Measurements from ENCODE around the gene CMSS1. TPM values are rescaled to one million over a fixed set of nuclear protein-coding genes. Genes with fewer than 3 reads are reported as not detected.

CMSS1 gene
- total RNA-seq, 1 experiment from 2014 or later: 55.8 TPM

- H3K9me3 Mint-ChIP-seq (ENCODE audit: low read depth, unreplicated experiment): no peaks in the 10 kb centered on the region
- no TSS peak for BruUV-seq (replicated peaks)
- DNase-seq: no peak
- TF ChIP-seq CTCF (IDR thresholded peaks at IDR 0.05; ENCODE audit: unreplicated experiment): no peak
- CTCF ChIA-PET: interaction anchor here (0.5 kb wide), 1 partner anchor 438 kb away, joined by 3 read pairs; no protein-coding TSS in a partner anchor
- no peaks in the 10 kb centered on the region for H3K27me3 Mint-ChIP-seq (ENCODE audit: unreplicated experiment)
- H3K4me3 Mint-ChIP-seq (ENCODE audit: low read depth, unreplicated experiment): no peak overlapping the region
- H3K27ac Mint-ChIP-seq (ENCODE audit: unreplicated experiment): no peak overlapping the region
- H3K36me3 Mint-ChIP-seq (ENCODE audit: insufficient read depth, unreplicated experiment): peaks cover 2% of the 10 kb centered on the region
- H3K4me1 Mint-ChIP-seq (ENCODE audit: low read depth, unreplicated experiment): peaks cover 23% of the 10 kb centered on the region
- intact Hi-C loops (cut with micrococcal nuclease; ENCODE audit: unreplicated experiment): no loop called here
Measured at GRCh38 chr3:100075196-100075595, 257.5 kb downstream of the CMSS1 start.

DNA sequence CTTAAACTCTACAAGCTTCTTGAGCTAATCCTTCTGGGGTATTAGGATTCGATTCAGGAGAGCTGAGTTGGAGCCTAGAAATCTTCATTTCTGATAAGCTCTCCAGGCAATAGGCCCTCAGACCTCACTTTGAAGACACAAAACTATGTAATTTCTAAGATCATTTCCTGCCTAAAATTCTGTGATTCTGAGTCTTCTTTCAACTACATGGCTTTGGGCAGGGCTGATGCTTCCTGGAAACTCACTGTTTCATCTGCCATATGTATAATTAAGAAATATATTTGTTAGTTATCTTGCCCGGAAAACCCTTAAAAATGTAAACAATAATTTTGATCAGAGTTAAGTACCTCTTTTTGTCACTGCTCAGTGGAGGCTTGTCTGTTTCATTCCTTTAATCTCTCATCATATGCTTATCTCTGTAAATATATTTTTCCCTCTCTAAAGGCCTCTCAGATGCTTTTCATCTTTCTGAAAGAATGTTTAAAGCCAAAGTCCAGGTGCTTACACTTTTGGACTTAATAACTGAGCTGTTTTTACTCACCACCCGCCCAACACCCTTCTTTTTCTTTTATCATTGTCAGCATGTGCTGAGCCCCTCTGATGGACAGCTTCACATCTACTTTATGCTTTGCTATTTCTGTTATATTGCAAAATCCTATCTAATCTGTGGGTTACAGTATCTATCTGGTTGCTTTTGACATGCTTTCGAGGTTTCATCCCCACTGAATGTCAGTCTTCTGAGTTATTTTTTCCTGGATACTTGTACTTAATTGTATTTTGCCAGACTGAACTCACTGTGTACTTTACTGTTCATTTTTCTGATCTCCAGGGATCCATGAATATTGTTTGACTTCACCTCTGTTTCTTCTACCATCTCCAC is 258.4 kb downstream of the CMSS1 start:
- CTCF ChIA-PET: interaction anchor here (1.5 kb wide), 1 partner anchor 178 kb away, joined by 4 read pairs; no protein-coding TSS in a partner anchor
- no peak for TF ChIP-seq CTCF (IDR thresholded peaks at IDR 0.05; ENCODE audit: unreplicated experiment)
- BruUV-seq (replicated peaks): no TSS peak
- no peaks in the 10 kb centered on the region for H3K9me3 Mint-ChIP-seq (ENCODE audit: low read depth, unreplicated experiment)
- H3K27me3 Mint-ChIP-seq (ENCODE audit: unreplicated experiment): no peaks in the 10 kb centered on the region
- H3K27ac Mint-ChIP-seq (ENCODE audit: unreplicated experiment): no peak overlapping the region
- no peak for DNase-seq
- intact Hi-C loops (cut with micrococcal nuclease; ENCODE audit: unreplicated experiment): no loop called here
- H3K36me3 Mint-ChIP-seq (ENCODE audit: insufficient read depth, unreplicated experiment): peaks cover 8% of the 10 kb centered on the region
- no peak overlapping the region for H3K4me3 Mint-ChIP-seq (ENCODE audit: low read depth, unreplicated experiment)
- peaks cover 32% of the 10 kb centered on the region for H3K4me1 Mint-ChIP-seq (ENCODE audit: low read depth, unreplicated experiment)

DNA sequence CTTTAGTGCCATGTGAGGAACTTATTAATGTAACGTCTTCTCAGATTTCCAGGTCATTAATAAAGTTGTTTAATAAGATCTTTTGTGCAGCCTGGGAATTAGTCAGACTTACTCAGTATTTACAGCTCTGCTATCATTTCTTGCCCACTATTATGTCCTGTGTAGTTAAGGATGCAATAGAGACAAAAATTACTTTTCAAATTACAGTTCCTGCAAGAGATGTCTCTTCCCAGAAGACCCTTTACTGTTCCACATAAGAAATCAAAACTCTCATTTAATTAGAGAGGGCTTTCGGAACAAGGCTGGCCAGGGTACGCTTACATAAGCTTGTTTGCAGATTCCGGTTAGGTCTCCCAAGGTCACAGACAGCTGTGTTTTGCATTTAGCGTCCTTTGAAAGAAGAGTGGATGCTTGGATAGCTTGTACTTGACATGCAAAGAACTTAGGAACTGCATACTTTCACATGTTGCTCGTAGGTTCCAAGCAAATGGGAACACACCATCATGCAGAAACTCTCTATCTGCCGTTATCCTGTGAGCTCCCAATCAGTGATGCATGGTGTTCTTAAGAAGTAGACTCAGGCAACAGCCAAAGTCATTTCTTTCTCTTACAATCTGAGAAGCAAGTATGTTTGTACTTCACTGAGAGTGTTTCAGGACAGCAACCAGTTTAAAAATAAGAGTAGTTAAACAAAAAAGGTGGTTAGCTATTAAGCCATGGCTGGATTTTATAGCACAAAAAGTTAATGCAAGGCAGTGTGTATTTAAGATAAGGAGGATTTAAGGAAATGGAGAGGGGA is 259.3 kb downstream of the CMSS1 start:
- Mint-ChIP-seq H3K9me3 (ENCODE audit: low read depth, unreplicated experiment) (no peaks in the 10 kb centered on the region), H3K36me3 (ENCODE audit: insufficient read depth, unreplicated experiment) (peaks cover 8% of the 10 kb centered on the region), H3K27ac (ENCODE audit: unreplicated experiment) (no peak overlapping the region), H3K27me3 (ENCODE audit: unreplicated experiment) (no peaks in the 10 kb centered on the region), H3K4me1 (ENCODE audit: low read depth, unreplicated experiment) (peaks cover 32% of the 10 kb centered on the region), H3K4me3 (ENCODE audit: low read depth, unreplicated experiment) (no peak overlapping the region)
- CTCF ChIA-PET: interaction anchor here (1.5 kb wide), 1 partner anchor 177 kb away, joined by 4 read pairs; no protein-coding TSS in a partner anchor
- TF ChIP-seq CTCF (IDR thresholded peaks at IDR 0.05; ENCODE audit: unreplicated experiment): no peak
- BruUV-seq (replicated peaks): no TSS peak
- intact Hi-C loops (cut with micrococcal nuclease; ENCODE audit: unreplicated experiment): no loop called here
- no peak for DNase-seq

DNA sequence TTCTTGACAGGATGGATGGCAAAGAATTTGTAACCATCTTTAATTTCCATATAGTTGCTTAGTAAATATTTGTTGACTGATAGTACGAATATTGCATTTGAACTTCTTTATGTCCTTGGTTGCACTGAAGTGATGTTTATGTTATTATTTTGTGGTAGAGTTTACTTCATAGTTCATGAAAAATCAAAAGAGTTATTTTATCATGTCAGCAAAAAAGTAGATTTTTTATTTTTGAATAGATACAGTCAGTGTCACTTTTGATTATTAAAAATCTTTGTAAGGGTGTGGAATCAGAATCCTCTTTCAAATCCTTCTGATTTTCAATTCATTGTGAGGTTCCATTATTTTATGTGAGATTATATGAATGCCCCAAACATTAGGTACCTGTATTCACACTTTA is 261.7 kb downstream of the CMSS1 start:
- Mint-ChIP-seq H3K27me3 (ENCODE audit: unreplicated experiment) (no peaks in the 10 kb centered on the region), H3K36me3 (ENCODE audit: insufficient read depth, unreplicated experiment) (peaks cover 8% of the 10 kb centered on the region), H3K27ac (ENCODE audit: unreplicated experiment) (no peak overlapping the region), H3K9me3 (ENCODE audit: low read depth, unreplicated experiment) (no peaks in the 10 kb centered on the region), H3K4me1 (ENCODE audit: low read depth, unreplicated experiment) (peaks cover 32% of the 10 kb centered on the region), H3K4me3 (ENCODE audit: low read depth, unreplicated experiment) (no peak overlapping the region)
- TF ChIP-seq CTCF (IDR thresholded peaks at IDR 0.05; ENCODE audit: unreplicated experiment): no peak
- CTCF ChIA-PET: interaction anchor here (0.6 to 1.4 kb wide), 2 partner anchors 11 to 59 kb away, joined by 3 to 4 read pairs; no protein-coding TSS in a partner anchor
- intact Hi-C loops (cut with micrococcal nuclease; ENCODE audit: unreplicated experiment): no loop called here
- no TSS peak for BruUV-seq (replicated peaks)
- no peak for DNase-seq

Measured in Calu3 (cell line).